NCI-H82 treated with DMSO at 0.1 percent for 48 hours (cell line): ENCODE results near the gene TIMM17B.
"Not testable (repeated sequence)": the region's sequence is repeated elsewhere in the genome, so short reads cannot be mapped to it uniquely, and the experiment has no call there.

Source experiments
- DNase-seq: peaks from one replicate; lab custom pipeline; 2025; ENCODE audit not compliant: unreplicated experiment; lab: John Stamatoyannopoulos, UW

TIMM17B gene

GRCh38 chrX:48896611-48897011 is 957 bp downstream of the TIMM17B start:
- DNase-seq, result no peak

GRCh38 chrX:48894891-48895290 is 2.7 kb downstream of the TIMM17B start:
- no peak for DNase-seq

DNA sequence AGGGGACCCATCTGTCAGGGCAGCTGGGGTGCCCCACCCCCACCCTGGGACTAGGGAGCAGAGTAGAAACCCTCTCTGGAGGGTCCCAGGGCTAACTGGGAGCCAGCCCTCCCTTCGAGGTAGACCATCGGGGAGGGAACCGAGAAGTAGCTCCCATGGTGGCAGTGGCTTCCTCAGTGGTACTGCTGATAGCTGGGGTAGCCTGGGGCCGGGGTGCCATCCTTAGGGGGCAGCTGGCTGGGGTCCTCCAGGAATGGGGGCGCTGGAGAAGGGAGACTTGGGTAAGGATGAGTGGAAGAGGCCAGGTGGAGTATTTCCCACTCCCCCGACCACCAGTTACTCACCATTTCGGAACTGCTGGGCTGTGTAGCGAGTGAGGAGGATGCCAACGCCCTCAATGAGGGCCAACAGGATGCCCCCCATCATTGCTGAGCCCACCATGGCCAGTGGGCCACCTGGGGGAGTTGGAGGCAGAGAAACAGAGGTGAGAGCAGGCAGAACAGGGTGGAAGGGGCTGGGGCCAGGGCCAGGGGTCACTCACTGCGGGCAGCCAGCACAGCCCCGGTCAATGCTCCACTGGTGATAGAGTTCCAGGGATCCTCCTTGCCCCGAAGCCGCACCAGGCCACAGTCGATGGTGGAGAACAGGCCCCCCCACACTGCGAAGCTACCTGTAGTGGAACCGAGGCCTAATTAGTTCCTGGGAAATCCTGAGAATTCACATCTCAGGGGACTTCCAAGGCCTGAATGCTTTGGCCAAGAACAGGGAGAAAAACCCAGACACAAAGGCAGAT is 3.8 kb downstream of the TIMM17B start:
- no peak for DNase-seq

- no peak for DNase-seq
These were observed 4.7 kb downstream of the TIMM17B start for GRCh38 chrX:48892896-48893295.

- DNase-seq, result peak; percentile 72
These were observed 5.9 kb downstream of the TIMM17B start for GRCh38 chrX:48891402-48892288.

GRCh38 chrX:48890934-48891401 is 6.6 kb downstream of the TIMM17B start:
- no peak for DNase-seq

DNA sequence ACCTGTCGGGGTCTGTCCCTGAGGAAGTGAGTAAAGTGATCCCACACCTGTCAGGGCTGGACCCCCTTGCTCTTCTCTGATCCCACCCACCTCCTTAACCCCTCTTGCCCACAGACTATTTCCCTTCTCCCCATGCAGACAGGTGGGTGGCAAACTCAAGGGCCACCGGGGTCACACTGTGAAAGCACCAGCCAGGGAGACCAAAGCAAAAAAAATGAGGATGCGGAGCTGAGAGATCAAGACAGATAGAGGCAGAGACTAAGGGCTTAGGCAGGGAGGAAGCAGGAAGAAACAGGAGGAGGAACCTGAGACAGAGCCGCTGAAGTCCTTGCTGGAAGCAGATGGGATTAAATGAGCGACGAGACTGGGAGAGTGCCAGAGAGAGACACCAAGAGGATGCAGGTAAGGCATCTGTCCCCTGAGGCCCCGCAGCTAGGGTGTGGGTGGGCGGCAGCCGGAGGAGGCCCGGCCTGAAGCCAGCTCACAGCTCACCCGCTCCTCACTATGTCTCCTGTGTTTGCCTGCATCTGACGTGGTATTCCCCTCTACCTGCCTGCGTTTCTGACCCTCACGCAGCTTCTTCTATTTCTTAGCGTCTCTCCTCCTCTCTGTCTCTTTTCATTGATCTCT is 7.2 kb downstream of the TIMM17B start:
- DNase-seq, result peak; percentile 43

- DNase-seq, result not testable (repeated sequence)
These were observed 11.0 kb downstream of the TIMM17B start for GRCh38 chrX:48886586-48886985.

DNA sequence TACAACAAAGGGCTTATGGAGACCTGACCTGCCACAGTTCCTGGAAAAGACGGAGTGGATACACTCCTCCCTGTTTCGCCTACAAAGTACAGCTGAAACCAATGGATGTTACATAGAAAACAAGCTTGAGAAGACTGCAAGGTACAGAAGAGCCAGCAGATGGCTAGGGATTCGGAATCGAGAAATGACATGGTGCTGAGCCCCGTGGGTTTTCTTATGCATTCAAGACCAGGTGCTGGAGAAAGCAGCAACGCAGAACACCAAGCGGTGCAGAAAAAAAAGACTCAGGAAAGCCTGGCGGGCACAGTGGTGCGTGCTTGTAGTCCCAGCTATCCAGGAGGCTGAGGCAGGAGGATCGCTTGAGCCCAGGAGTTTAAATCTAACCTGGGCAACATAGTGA is 13.8 kb downstream of the TIMM17B start:
- DNase-seq, result no peak

DNA sequence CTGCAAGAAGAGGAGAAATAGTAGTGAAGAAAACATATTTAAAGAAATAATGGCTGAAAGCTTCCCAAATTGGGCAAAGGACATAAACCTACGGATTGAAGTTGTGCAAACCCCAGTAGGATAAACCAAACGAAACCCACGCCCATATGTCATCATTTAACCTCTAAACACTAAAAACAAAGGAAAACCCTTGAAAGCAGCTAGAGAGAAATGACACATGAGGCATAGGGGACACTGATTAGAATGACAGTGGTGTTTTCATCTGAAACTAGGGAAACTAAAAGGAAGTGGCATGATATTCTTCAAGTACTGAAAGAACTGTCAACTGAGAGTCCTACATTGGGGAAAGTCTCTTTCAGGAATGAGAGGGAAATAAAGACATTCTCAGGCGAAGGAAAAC is 20.6 kb downstream of the TIMM17B start:
- DNase-seq, result not testable (repeated sequence)

DNA sequence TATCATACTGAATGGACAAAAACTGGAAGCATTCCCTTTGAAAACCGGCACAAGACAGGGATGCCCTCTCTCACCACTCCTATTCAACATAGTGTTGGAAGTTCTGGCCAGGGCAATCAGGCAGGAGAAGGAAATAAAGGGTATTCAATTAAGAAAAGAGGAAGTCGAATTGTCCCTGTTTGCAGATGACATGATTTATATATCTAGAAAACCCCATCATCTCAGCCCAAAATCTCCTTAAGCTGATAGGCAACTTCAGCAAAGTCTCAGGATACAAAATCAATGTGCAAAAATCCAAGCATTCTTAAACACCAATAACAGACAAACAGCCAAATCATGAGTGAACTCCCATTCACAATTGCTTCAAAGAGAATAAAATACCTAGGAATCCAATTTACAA is 25.6 kb downstream of the TIMM17B start:
- not testable (repeated sequence) for DNase-seq

DNA sequence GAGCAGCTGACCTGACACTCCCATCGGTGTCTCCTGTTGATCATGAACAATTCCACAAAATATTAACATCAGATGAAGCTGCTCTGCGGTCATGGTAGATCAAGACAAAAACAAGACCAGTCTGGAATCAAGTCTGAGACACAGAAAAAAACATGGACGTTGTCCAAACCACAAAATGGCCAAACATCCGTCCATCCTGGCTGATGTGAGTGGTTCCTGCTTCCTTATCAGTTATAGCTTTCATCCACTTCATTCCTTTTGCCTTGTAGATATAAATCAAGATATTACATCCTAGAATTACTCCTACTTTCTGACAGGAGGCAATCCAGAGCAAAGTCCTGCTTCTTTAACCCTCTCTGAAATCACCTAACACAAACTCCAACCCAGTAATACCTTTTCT is 33.4 kb downstream of the TIMM17B start:
- no peak for DNase-seq

DNA sequence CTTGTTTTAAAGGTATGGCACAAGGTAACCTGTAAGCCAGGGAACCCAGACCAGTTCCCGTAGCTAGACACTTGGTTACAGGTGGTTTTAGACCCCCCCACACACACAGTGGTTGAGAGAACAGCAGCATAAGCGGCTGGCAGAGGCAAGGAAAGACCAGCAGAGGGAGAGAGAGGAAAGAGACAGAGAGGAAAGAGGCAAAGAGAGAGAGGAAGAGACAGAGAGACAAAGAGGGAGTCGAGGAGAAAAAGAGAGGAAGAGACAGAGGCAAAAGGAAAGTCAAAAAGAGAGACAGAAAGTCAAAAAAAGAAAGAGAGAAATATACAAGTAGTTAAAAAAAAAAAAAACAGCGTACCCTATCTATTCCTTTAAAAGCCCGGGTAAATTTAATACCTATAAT is 42.7 kb downstream of the TIMM17B start:
- DNase-seq, result no peak

- DNase-seq, result not testable (repeated sequence)
These were observed 43.3 kb downstream of the TIMM17B start for GRCh38 chrX:48854121-48854804.

GRCh38 chrX:48853494-48853893 is 44.1 kb downstream of the TIMM17B start:
- DNase-seq, result not testable (repeated sequence)

DNA sequence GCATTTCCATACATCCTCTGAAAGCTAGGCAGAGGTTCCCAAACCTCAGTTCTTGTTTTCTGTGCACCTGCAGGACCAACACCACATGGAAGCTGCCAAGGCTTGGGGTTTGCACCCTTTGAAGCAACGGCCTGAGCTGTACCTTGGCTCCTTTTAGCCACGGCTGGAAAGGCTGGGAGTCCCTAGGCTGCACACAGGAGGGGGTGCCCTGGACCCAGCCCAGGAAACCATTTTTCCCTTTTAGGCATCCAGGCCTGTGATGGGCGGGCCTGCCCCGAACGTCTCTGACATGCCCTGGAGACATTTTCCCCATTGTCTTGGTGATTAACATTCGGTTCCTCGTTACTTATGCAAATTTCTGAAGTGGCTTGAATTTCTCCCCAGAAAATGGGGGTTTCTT is 44.7 kb downstream of the TIMM17B start:
- no peak for DNase-seq

- DNase-seq, result no peak
These were observed 48.7 kb downstream of the TIMM17B start for GRCh38 chrX:48848847-48849246.
